ENCODE measurements around the gene MAP3K13.

GRCh38 chr3:185442031-185442430 lies 79.1 kb downstream of the MAP3K13 start:
- TF ChIP-seq CTCF (IDR thresholded peaks at IDR 0.05) (no peak), POLR2A (IDR thresholded peaks at IDR 0.05) (no peak)
